OCI-LY7 (cell line): ENCODE measurements around the gene FAM76A.

Source experiments
- EZH2phosphoT487 ChIP-seq: fragments of 200-600 bp; sonication (generic); IDR thresholded peaks from 2 replicates; pipeline ENCODE4 v1.6.1; 2018; ENCODE audit warnings: low read depth, borderline replicate concordance, mild to moderate bottlenecking, mixed run types, antibody characterized with exemption, low read length, moderate library complexity, mixed read lengths
- TF ChIP-seq, protein P1 (sequence below): fragments of 200-600 bp; sonication (generic); conservative IDR thresholded peaks from 2 replicates; pipeline ENCODE4 v1.5.1; 2014; ENCODE audit warnings: mild to moderate bottlenecking, antibody characterized with exemption, low read length, moderate library complexity, mixed read lengths

DNA sequence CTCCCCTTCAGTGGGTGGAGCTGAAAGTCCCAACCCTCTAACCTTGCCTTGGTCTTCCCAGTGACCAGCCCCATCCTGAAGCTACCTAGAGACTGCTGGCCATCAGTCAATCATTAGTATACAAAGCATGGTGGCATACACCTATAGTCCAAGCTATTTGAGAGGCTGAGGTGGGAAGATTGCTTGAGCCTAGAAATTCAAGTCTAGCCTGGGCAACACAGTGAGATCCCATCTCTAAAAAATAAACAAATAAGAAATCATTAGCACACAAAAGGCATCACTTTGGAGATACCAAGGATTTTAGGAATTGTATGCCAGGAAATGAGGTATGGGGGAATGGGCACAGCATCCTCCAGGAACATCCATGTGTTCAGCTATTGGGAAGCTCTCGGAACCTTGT lies 49.4 kb upstream of the FAM76A start:
- TF ChIP-seq EZH2phosphoT487, result no peak
- TF ChIP-seq, protein P1, sequence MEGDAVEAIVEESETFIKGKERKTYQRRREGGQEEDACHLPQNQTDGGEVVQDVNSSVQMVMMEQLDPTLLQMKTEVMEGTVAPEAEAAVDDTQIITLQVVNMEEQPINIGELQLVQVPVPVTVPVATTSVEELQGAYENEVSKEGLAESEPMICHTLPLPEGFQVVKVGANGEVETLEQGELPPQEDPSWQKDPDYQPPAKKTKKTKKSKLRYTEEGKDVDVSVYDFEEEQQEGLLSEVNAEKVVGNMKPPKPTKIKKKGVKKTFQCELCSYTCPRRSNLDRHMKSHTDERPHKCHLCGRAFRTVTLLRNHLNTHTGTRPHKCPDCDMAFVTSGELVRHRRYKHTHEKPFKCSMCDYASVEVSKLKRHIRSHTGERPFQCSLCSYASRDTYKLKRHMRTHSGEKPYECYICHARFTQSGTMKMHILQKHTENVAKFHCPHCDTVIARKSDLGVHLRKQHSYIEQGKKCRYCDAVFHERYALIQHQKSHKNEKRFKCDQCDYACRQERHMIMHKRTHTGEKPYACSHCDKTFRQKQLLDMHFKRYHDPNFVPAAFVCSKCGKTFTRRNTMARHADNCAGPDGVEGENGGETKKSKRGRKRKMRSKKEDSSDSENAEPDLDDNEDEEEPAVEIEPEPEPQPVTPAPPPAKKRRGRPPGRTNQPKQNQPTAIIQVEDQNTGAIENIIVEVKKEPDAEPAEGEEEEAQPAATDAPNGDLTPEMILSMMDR, result no peak
